Measurements from ENCODE around the gene ALDH7A1. TPM values are rescaled to one million over a fixed set of nuclear protein-coding genes. Genes with fewer than 3 reads are reported as not detected.

Gene ALDH7A1
- total RNA-seq, 1 experiment from 2014 or later: 148 TPM

DNA sequence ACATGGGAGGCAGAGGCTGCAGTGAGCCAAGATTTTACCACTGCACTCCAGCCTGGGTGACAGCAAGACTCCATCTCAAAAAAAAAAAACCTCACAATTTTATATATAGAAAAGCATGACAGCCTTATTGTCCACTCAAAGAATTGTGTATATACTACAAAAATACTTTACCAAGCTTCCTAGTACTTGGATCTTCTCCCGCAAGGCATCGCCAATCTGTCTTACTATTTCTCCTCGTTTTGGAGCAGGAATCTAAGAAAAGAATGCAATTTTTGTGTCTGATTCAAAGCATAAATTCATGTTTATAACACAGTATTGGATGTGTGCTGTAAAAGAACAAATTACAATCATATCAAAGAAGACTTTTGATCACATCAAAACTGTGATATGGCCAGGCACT, 11.3 kb downstream of the ALDH7A1 start:
- Histone ChIP-seq H2BK5ac (ENCODE audit: insufficient read length, low read length) (no peak overlapping the region), H3K23ac (ENCODE audit: insufficient read length, low read depth, low read length) (no peak overlapping the region), H4K5ac (ENCODE audit: insufficient read length, low read depth, low read length) (no peak overlapping the region), H3K79me1 (ENCODE audit: insufficient read depth, low read depth, low read length, poor library complexity, severe bottlenecking) (no peaks in the 10 kb centered on the region), H2AFZ (ENCODE audit: low read length) (no peak overlapping the region), H2BK20ac (ENCODE audit: low read depth, low read length, poor library complexity, severe bottlenecking) (no peak overlapping the region), H3K4ac (ENCODE audit: low read depth, low read length) (no peak overlapping the region), H2BK12ac (ENCODE audit: insufficient read length, low read depth, low read length) (no peak overlapping the region), H3K79me2 (ENCODE audit: insufficient read depth, low read length) (no peaks in the 10 kb centered on the region), H3K9ac (ENCODE audit: extremely low read depth, insufficient read length, low read length) (no peak overlapping the region), H3K18ac (ENCODE audit: insufficient read length, low read depth, low read length) (no peak overlapping the region), H3K56ac (ENCODE audit: insufficient read length, low read depth, low read length) (no peak overlapping the region), H4K8ac (replicated peaks; ENCODE audit: insufficient read length, low read depth, low read length) (no peak overlapping the region), H3K4me2 (ENCODE audit: insufficient read depth, insufficient read length, low read length) (no peak overlapping the region), H3K23me2 (ENCODE audit: insufficient read length, low read depth, low read length, poor library complexity, severe bottlenecking) (no peaks in the 10 kb centered on the region), H3K27ac (ENCODE audit: insufficient read length, low read depth, low read length) (no peak overlapping the region), H3K4me1 (ENCODE audit: insufficient read depth, low read length) (no peaks in the 10 kb centered on the region), H4K20me1 (ENCODE audit: control insufficient read depth, insufficient read depth, insufficient read length) (no peaks in the 10 kb centered on the region), H3K9me3 (ENCODE audit: control insufficient read depth, low read depth, low read length) (no peaks in the 10 kb centered on the region), H2BK120ac (ENCODE audit: low read depth, low read length, poor library complexity, severe bottlenecking) (no peak overlapping the region), H2BK15ac (ENCODE audit: low read depth, low read length) (no peak overlapping the region), H3T11ph (ENCODE audit: low read length) (no peak overlapping the region), H3K27me3 (ENCODE audit: insufficient read depth, low read length) (no peaks in the 10 kb centered on the region), H3K14ac (ENCODE audit: insufficient read depth, low read length) (no peak overlapping the region), H2AK5ac (ENCODE audit: insufficient read length, low read length) (no peak overlapping the region), H4K91ac (ENCODE audit: insufficient read length, low read depth, low read length) (no peak overlapping the region)
- Mint-ChIP-seq H3K9me3 (no peaks in the 10 kb centered on the region; a peak in 1 of 5 replicates), H3K27ac (no peak overlapping the region), H3K27me3 (ENCODE audit: low read depth) (no peaks in the 10 kb centered on the region), H3K4me3 (no peak overlapping the region), H3K4me1 (no peaks in the 10 kb centered on the region), H3K36me3 (ENCODE audit: insufficient read depth in 1 of 3, low read depth in 3 of 3) (peaks cover 54 to 90% (median 81%) of the 10 kb centered on the region in 3 experiments)
- TF ChIP-seq, protein P1, sequence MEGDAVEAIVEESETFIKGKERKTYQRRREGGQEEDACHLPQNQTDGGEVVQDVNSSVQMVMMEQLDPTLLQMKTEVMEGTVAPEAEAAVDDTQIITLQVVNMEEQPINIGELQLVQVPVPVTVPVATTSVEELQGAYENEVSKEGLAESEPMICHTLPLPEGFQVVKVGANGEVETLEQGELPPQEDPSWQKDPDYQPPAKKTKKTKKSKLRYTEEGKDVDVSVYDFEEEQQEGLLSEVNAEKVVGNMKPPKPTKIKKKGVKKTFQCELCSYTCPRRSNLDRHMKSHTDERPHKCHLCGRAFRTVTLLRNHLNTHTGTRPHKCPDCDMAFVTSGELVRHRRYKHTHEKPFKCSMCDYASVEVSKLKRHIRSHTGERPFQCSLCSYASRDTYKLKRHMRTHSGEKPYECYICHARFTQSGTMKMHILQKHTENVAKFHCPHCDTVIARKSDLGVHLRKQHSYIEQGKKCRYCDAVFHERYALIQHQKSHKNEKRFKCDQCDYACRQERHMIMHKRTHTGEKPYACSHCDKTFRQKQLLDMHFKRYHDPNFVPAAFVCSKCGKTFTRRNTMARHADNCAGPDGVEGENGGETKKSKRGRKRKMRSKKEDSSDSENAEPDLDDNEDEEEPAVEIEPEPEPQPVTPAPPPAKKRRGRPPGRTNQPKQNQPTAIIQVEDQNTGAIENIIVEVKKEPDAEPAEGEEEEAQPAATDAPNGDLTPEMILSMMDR (conservative IDR thresholded peaks at IDR 0.05): no peak
- no peak for DNase-seq
- WGBS (ENCODE audit: extremely low coverage, insufficient read length, low lambda C conversion rate): no CpG with 5 or more reads among the region's 3 CpGs
